Measurements from ENCODE around the gene CTNNA3. TPM values are rescaled to one million over a fixed set of nuclear protein-coding genes. Genes with fewer than 3 reads are reported as not detected.

CTNNA3 gene
- total and polyA plus RNA-seq, 2 of the 4 experiments (the other 2 are of a cell fraction) = 0.19 to 0.90 TPM

DNA sequence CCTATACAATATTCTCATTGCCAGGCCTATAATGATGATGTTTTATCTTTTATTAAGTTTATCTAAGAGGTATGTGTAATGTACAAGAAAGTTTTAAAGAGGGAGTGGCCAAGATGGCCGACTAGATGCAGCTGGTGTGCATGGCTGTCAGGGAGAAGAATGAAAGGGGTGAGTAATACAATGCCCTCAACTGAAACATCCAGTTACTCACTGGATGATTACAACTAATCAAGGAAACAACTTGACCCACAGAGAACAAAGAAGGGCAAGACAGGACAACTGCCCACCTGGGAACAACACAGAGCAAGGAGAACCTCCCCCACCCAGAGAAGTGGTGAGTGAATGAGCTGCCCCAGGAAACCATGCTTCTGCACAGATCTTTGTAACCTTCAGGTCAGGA lies 1650.1 kb downstream of the CTNNA3 start:
- intact Hi-C loops (cut with micrococcal nuclease) (no loop called here), dilution Hi-C loops (cut with HindIII; ENCODE audit: low sequenced_read_pairs, unreplicated experiment) (no loop called here), in situ Hi-C loops (cut with MboI; ENCODE audit: low sequenced_read_pairs) (no loop called here)
- no peak overlapping the region for H2BK120ac ChIP-seq (ENCODE audit: low read depth, low read length)
- H3K9ac ChIP-seq (ENCODE audit: low read depth, low read length) = no peak overlapping the region
- H4K91ac ChIP-seq (ENCODE audit: insufficient read depth, low read depth, low read length) = no peak overlapping the region
- H2AFZ ChIP-seq (replicated peaks; ENCODE audit: low read length, poor library complexity) = no peak overlapping the region
- no peak overlapping the region for H2BK20ac ChIP-seq (ENCODE audit: low read depth, low read length)
- H3K4me1 ChIP-seq (ENCODE audit: control insufficient read depth, insufficient read depth, low read length) = no peaks in the 10 kb centered on the region
- H3K36me3 ChIP-seq (ENCODE audit: control insufficient read depth, insufficient read depth, low read length) = no peaks in the 10 kb centered on the region
- ATAC-seq (ENCODE audit: low read depth) = no peak
- H3K4me3 ChIP-seq (ENCODE audit: insufficient read depth, low read depth, low read length) = no peak overlapping the region
- DNase-seq = no peak
- no peak overlapping the region for H3K23ac ChIP-seq (ENCODE audit: low read depth, low read length)
- no peaks in the 10 kb centered on the region for H3K79me1 ChIP-seq (ENCODE audit: low read depth in 1 of 2, low read length in 2 of 2)
- no peaks in the 10 kb centered on the region for H3K9me1 ChIP-seq (ENCODE audit: insufficient read depth, low read length)
- no peaks in the 10 kb centered on the region for H4K20me1 ChIP-seq (ENCODE audit: insufficient read depth, low read length)
- POLR2A ChIA-PET (ENCODE audit: unreplicated experiment) = no interaction called here
- H3K18ac ChIP-seq (ENCODE audit: low read depth, low read length) = no peak overlapping the region
- H3K14ac ChIP-seq (replicated peaks; ENCODE audit: low read depth, low read length) = no peak overlapping the region
- H2AK5ac ChIP-seq (ENCODE audit: low read depth, low read length) = no peak overlapping the region
- H2AK9ac ChIP-seq (replicated peaks; ENCODE audit: low read depth, low read length, poor library complexity) = no peak overlapping the region
- BruUV-seq (replicated peaks) = no TSS peak
- no peak overlapping the region for H3K56ac ChIP-seq (ENCODE audit: extremely low read depth, insufficient read depth, low read length)
- no peak overlapping the region for H3K27ac ChIP-seq (ENCODE audit: insufficient read depth, low read length)
- no peaks in the 10 kb centered on the region for H3K27me3 ChIP-seq (ENCODE audit: control insufficient read depth, insufficient read depth, low read length)
- H4K8ac ChIP-seq (ENCODE audit: low read depth in 2 of 2, low read length in 2 of 2) = no peak overlapping the region
- no peak overlapping the region for H3K4me2 ChIP-seq (ENCODE audit: low read depth, low read length)
- WGBS, 2 experiments (ENCODE audit: extremely low coverage in 2 of 2, insufficient read length in 1 of 2) = no CpG with 5 or more reads among the region's 1 CpG
- H4K5ac ChIP-seq (ENCODE audit: low read depth, low read length) = no peak overlapping the region
- H2BK15ac ChIP-seq (ENCODE audit: low read depth, low read length) = no peak overlapping the region
- H2BK5ac ChIP-seq (ENCODE audit: low read depth, low read length, poor library complexity, severe bottlenecking) = no peak overlapping the region
- H3K9me3 ChIP-seq (ENCODE audit: control insufficient read depth, insufficient read depth, low read length) = peaks cover 6% of the 10 kb centered on the region; the same call in 1 of the 2 replicates
- no peak overlapping the region for H3K4ac ChIP-seq (ENCODE audit: low read depth, low read length)
- CTCF ChIA-PET = no interaction called here
- no peak for TF ChIP-seq RFX5 (IDR thresholded peaks at IDR 0.05; ENCODE audit: low read depth, low read length)
- no peak for TF ChIP-seq FOS (IDR thresholded peaks at IDR 0.05; ENCODE audit: low read depth, low read length)
- TF ChIP-seq MXI1 (IDR thresholded peaks at IDR 0.05; ENCODE audit: borderline replicate concordance, low read depth, low read length) = no peak
- no peak for TF ChIP-seq RCOR1 (IDR thresholded peaks at IDR 0.05; ENCODE audit: insufficient replicate concordance, low read length)
- no peak for TF ChIP-seq RAD21 (IDR thresholded peaks at IDR 0.05; ENCODE audit: low read length)
- TF ChIP-seq CHD1 (IDR thresholded peaks at IDR 0.05; ENCODE audit: low read depth, low read length) = no peak
- TF ChIP-seq BHLHE40 (IDR thresholded peaks at IDR 0.05; ENCODE audit: low read depth, low read length) = no peak
- TF ChIP-seq NFE2L2 (IDR thresholded peaks at IDR 0.05; ENCODE audit: low read depth, low read length) = no peak
- TF ChIP-seq POLR2A (IDR thresholded peaks at IDR 0.05; ENCODE audit: low read depth, low read length) = no peak
- TF ChIP-seq SMC3 (IDR thresholded peaks at IDR 0.05; ENCODE audit: low read depth, low read length) = no peak
- TF ChIP-seq, protein P1, sequence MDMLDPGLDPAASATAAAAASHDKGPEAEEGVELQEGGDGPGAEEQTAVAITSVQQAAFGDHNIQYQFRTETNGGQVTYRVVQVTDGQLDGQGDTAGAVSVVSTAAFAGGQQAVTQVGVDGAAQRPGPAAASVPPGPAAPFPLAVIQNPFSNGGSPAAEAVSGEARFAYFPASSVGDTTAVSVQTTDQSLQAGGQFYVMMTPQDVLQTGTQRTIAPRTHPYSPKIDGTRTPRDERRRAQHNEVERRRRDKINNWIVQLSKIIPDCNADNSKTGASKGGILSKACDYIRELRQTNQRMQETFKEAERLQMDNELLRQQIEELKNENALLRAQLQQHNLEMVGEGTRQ (IDR thresholded peaks at IDR 0.05; ENCODE audit: low read depth, low read length) = no peak
- TF ChIP-seq, protein P2, sequence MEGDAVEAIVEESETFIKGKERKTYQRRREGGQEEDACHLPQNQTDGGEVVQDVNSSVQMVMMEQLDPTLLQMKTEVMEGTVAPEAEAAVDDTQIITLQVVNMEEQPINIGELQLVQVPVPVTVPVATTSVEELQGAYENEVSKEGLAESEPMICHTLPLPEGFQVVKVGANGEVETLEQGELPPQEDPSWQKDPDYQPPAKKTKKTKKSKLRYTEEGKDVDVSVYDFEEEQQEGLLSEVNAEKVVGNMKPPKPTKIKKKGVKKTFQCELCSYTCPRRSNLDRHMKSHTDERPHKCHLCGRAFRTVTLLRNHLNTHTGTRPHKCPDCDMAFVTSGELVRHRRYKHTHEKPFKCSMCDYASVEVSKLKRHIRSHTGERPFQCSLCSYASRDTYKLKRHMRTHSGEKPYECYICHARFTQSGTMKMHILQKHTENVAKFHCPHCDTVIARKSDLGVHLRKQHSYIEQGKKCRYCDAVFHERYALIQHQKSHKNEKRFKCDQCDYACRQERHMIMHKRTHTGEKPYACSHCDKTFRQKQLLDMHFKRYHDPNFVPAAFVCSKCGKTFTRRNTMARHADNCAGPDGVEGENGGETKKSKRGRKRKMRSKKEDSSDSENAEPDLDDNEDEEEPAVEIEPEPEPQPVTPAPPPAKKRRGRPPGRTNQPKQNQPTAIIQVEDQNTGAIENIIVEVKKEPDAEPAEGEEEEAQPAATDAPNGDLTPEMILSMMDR (conservative IDR thresholded peaks at IDR 0.05; ENCODE audit: low read depth, low read length) = no peak
- no peak for TF ChIP-seq MAFK (IDR thresholded peaks at IDR 0.05; ENCODE audit: low read depth, low read length)
- no peak for TF ChIP-seq MAZ (IDR thresholded peaks at IDR 0.05; ENCODE audit: borderline replicate concordance, low read depth, low read length)
- no peak for TF ChIP-seq CEBPB (IDR thresholded peaks at IDR 0.05; ENCODE audit: low read depth, low read length)
- TF ChIP-seq, protein P3, sequence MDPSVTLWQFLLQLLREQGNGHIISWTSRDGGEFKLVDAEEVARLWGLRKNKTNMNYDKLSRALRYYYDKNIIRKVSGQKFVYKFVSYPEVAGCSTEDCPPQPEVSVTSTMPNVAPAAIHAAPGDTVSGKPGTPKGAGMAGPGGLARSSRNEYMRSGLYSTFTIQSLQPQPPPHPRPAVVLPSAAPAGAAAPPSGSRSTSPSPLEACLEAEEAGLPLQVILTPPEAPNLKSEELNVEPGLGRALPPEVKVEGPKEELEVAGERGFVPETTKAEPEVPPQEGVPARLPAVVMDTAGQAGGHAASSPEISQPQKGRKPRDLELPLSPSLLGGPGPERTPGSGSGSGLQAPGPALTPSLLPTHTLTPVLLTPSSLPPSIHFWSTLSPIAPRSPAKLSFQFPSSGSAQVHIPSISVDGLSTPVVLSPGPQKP (IDR thresholded peaks at IDR 0.05; ENCODE audit: borderline replicate concordance, low read depth, low read length) = no peak
